Skeletal muscle tissue (tissue), 4 donors: ENCODE results near the gene KBTBD7. TPM values are rescaled to one million over a fixed set of nuclear protein-coding genes. Genes with fewer than 3 reads are reported as not detected.

Source experiments
- H3K27ac ChIP-seq: one replicate; pipeline ENCODE4 v1.7.0; 2013; ENCODE audit warnings: mild to moderate bottlenecking, low read depth, low read length, inconsistent platforms
- H3K27me3 ChIP-seq, 3 donors: one replicate each; pipeline ENCODE4 v1.7.0; 2013; ENCODE audit warnings: low read length in 3 of 3; ENCODE audit not compliant: control insufficient read depth in 3 of 3, insufficient read depth in 3 of 3
- H3K36me3 ChIP-seq, 3 donors: one replicate each; pipeline ENCODE4 v1.7.0; 2013; ENCODE audit warnings: low read length in 3 of 3; ENCODE audit not compliant: control insufficient read depth in 3 of 3, insufficient read depth in 3 of 3
- H3K4me1 ChIP-seq, 3 donors: one replicate each; pipeline ENCODE4 v1.7.0; 2013; ENCODE audit warnings: low read length in 3 of 3, mild to moderate bottlenecking in 3 of 3; ENCODE audit not compliant: control insufficient read depth in 3 of 3, insufficient read depth in 3 of 3
- H3K4me3 ChIP-seq, 3 donors: one replicate each; pipeline ENCODE4 v1.7.0; 2013; ENCODE audit warnings: low read length in 3 of 3
- H3K9ac ChIP-seq, 3 donors: one replicate each; pipeline ENCODE4 v1.7.0; 2013; ENCODE audit warnings: low read length in 3 of 3, mild to moderate bottlenecking in 3 of 3, moderate library complexity in 2 of 3, low read depth in 1 of 3
- H3K9me3 ChIP-seq, 3 donors: one replicate each; pipeline ENCODE4 v1.7.0; 2013; ENCODE audit warnings: low read length in 3 of 3; ENCODE audit not compliant: control insufficient read depth in 3 of 3
- total RNA-seq: library from RNA; depleted of rRNA; stranded (reverse); fragments of >200 nt; gene quantifications from one replicate; pipeline ENCODE4 v1.2.3, GENCODE V29; 2014
- donor health status: Osteomylitis.

The KBTBD7 gene
- total RNA-seq, 1 donor from 2014 or later, result 13.6 TPM

- Histone ChIP-seq H3K9ac (no peak overlapping the region), H3K4me1 (no peaks in the 10 kb centered on the region), H3K4me3 (no peak overlapping the region), H3K27ac (no peak overlapping the region), H3K27me3 (no peaks in the 10 kb centered on the region), H3K9me3 (no peaks in the 10 kb centered on the region), H3K36me3 (peaks cover 0 to 8% (median 6%) of the 10 kb centered on the region in 3 donors)
Measured at GRCh38 chr13:41222259-41222852, 28.0 kb upstream of the KBTBD7 start.

GRCh38 chr13:41220401-41220800 lies 26.0 kb upstream of the KBTBD7 start:
- no peak overlapping the region for H3K9ac ChIP-seq
- no peaks in the 10 kb centered on the region for H3K9me3 ChIP-seq
- no peaks in the 10 kb centered on the region for H3K4me1 ChIP-seq
- peaks cover 0 to 3% (median 3%) of the 10 kb centered on the region in 3 donors for H3K36me3 ChIP-seq
- H3K4me3 ChIP-seq, result no peak overlapping the region
- no peak overlapping the region for H3K27ac ChIP-seq
- no peaks in the 10 kb centered on the region for H3K27me3 ChIP-seq

- H3K4me1 ChIP-seq, result no peaks in the 10 kb centered on the region
- H3K27ac ChIP-seq, result no peak overlapping the region
- H3K4me3 ChIP-seq, result no peak overlapping the region
- peaks cover 0 to 5% (median 3%) of the 10 kb centered on the region in 3 donors for H3K36me3 ChIP-seq
- no peaks in the 10 kb centered on the region for H3K9me3 ChIP-seq
- H3K27me3 ChIP-seq, result no peaks in the 10 kb centered on the region
- H3K9ac ChIP-seq, result no peak overlapping the region
Measured at GRCh38 chr13:41216160-41216559, 21.8 kb upstream of the KBTBD7 start.

- H3K9ac ChIP-seq, result no peak overlapping the region
- no peaks in the 10 kb centered on the region for H3K27me3 ChIP-seq
- no peaks in the 10 kb centered on the region for H3K4me1 ChIP-seq
- no peak overlapping the region for H3K4me3 ChIP-seq
- peaks cover 0 to 5% (median 3%) of the 10 kb centered on the region in 3 donors for H3K36me3 ChIP-seq
- H3K9me3 ChIP-seq, result no peaks in the 10 kb centered on the region
- no peak overlapping the region for H3K27ac ChIP-seq
Measured at GRCh38 chr13:41213919-41214318, 19.6 kb upstream of the KBTBD7 start.

- no peak overlapping the region for H3K9ac ChIP-seq
- H3K27me3 ChIP-seq, result no peaks in the 10 kb centered on the region
- no peak overlapping the region for H3K27ac ChIP-seq
Measured at GRCh38 chr13:41213316-41213715, 18.9 kb upstream of the KBTBD7 start.

GRCh38 chr13:41212881-41213280 lies 18.5 kb upstream of the KBTBD7 start:
- Histone ChIP-seq H3K4me3 (no peak overlapping the region), H3K9ac (no peak overlapping the region), H3K27ac (no peak overlapping the region), H3K27me3 (no peaks in the 10 kb centered on the region), H3K9me3 (peaks cover 0 to 2% (median 0%) of the 10 kb centered on the region in 3 donors), H3K4me1 (no peaks in the 10 kb centered on the region), H3K36me3 (peaks cover 0 to 5% (median 3%) of the 10 kb centered on the region in 3 donors)

More at GRCh38 chr13:41213316-41213715, 18.9 kb upstream of the KBTBD7 start:
- H3K36me3 ChIP-seq, result peaks cover 0 to 5% (median 3%) of the 10 kb centered on the region in 3 donors
- H3K9me3 ChIP-seq, result no peaks in the 10 kb centered on the region
- no peaks in the 10 kb centered on the region for H3K4me1 ChIP-seq
- no peak overlapping the region for H3K4me3 ChIP-seq

- no peaks in the 10 kb centered on the region for H3K4me1 ChIP-seq
- no peaks in the 10 kb centered on the region for H3K27me3 ChIP-seq
- no peak overlapping the region for H3K4me3 ChIP-seq
- peaks cover 0 to 5% (median 3%) of the 10 kb centered on the region in 3 donors for H3K36me3 ChIP-seq
- H3K9ac ChIP-seq, result no peak overlapping the region
- no peak overlapping the region for H3K27ac ChIP-seq
- H3K9me3 ChIP-seq, result peaks cover 0 to 2% (median 0%) of the 10 kb centered on the region in 3 donors
Measured at GRCh38 chr13:41211062-41211461, 16.7 kb upstream of the KBTBD7 start.

- Histone ChIP-seq H3K36me3 (no peaks in the 10 kb centered on the region), H3K9ac (no peak overlapping the region), H3K4me1 (no peaks in the 10 kb centered on the region), H3K9me3 (peaks cover 0 to 2% (median 0%) of the 10 kb centered on the region in 3 donors), H3K27me3 (no peaks in the 10 kb centered on the region), H3K4me3 (no peak overlapping the region), H3K27ac (no peak overlapping the region)
Measured at GRCh38 chr13:41206467-41206866, 12.1 kb upstream of the KBTBD7 start.

GRCh38 chr13:41203810-41204209 lies 9.4 kb upstream of the KBTBD7 start:
- H3K27ac ChIP-seq, result no peak overlapping the region
- H3K4me1 ChIP-seq, result no peaks in the 10 kb centered on the region
- H3K36me3 ChIP-seq, result no peaks in the 10 kb centered on the region
- H3K27me3 ChIP-seq, result no peaks in the 10 kb centered on the region
- H3K9me3 ChIP-seq, result peaks cover 0 to 2% (median 0%) of the 10 kb centered on the region in 3 donors
- H3K4me3 ChIP-seq, result no peak overlapping the region
- no peak overlapping the region for H3K9ac ChIP-seq

GRCh38 chr13:41200126-41200525 lies 5.8 kb upstream of the KBTBD7 start:
- H3K4me1 ChIP-seq, result no peaks in the 10 kb centered on the region
- H3K9ac ChIP-seq, result no peak overlapping the region
- no peaks in the 10 kb centered on the region for H3K9me3 ChIP-seq
- H3K4me3 ChIP-seq, result no peak overlapping the region
- H3K27ac ChIP-seq, result no peak overlapping the region
- no peaks in the 10 kb centered on the region for H3K27me3 ChIP-seq
- H3K36me3 ChIP-seq, result no peaks in the 10 kb centered on the region
